Myocyte (in vitro differentiated cells): ENCODE results near the gene RBFOX1. TPM values are rescaled to one million over a fixed set of nuclear protein-coding genes. Genes with fewer than 3 reads are reported as not detected.

ENCODE experiments used
- DNase-seq: peaks from one replicate; pipeline ENCODE4 v3.0.0-alpha.2; 2012; ENCODE audit warnings: low read depth
- total RNA-seq: library from RNA; depleted of rRNA; stranded (reverse); fragments of >200 nt; gene quantifications from 2 replicates; pipeline ENCODE4 v1.2.3, GENCODE V29; 2014

Gene RBFOX1
- total RNA-seq, 1 donor from 2014 or later = 58.7 TPM

DNA sequence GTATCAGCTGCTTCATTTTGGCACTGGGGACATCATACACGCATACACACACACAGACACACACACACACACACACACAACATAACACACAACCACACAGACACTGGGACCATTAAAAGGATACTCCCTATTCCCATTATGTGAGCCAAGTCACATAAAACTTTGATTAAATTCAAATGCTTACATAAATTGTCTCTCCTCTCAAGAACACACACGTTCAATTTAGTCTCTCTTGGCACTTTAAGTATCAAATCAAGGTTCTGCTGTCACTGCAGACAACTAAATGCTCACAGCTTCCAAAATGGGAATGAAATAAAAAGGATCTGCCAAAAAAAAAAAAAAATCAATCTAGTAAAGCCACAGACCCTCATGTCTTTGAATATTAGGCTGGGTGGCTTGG lies 184.9 kb downstream of the RBFOX1 start:
- DNase-seq = no peak

GRCh38 chr16:7518158-7518557 lies 185.5 kb downstream of the RBFOX1 start:
- DNase-seq = no peak

- DNase-seq = no peak
Observed at GRCh38 chr16:7521834-7522233, 189.2 kb downstream of the RBFOX1 start.

DNA sequence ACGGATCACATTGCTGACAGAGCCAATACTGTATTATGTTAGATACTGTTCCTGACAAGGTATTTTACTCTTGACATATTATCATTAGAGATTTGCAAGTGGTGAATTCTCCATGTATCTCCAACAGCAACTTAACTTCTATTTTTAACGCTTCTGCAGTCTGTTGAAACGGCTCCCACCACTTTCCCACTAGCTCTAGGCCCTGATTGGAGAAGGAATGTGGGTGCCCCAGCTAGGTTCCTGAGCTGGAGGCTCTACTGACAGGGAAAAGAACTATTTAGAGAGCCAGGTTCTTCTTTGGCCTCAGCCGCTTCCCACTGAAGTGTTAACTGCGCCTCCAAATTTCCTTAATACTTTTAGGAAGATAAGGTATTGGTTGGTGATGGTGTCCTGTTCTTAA lies 191.8 kb downstream of the RBFOX1 start:
- no peak for DNase-seq

- DNase-seq = no peak
Observed at GRCh38 chr16:7526736-7527135, 194.1 kb downstream of the RBFOX1 start.

- no peak for DNase-seq
Observed at GRCh38 chr16:7532534-7532933, 199.9 kb downstream of the RBFOX1 start.

DNA sequence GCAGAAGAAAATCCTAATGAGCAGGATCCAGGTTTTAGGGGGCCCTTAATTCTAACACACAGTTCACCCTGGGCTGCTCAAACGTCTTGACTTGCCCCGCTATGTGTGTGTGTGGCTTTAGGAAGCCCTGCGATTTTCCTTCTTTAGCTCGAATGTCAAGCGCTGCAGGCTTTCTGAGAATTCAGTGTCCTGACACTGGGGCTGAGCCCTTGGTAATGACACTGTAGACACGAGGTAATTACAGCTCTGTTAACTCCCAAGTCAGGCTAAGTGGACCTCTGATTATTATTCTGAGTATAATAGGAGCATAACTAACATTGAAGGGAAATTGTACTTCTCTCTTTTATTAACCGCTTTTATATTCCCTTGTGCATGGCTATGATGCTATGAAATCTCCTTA lies 202.1 kb downstream of the RBFOX1 start:
- no peak for DNase-seq

GRCh38 chr16:7541026-7541425 lies 208.4 kb downstream of the RBFOX1 start:
- no peak for DNase-seq

DNA sequence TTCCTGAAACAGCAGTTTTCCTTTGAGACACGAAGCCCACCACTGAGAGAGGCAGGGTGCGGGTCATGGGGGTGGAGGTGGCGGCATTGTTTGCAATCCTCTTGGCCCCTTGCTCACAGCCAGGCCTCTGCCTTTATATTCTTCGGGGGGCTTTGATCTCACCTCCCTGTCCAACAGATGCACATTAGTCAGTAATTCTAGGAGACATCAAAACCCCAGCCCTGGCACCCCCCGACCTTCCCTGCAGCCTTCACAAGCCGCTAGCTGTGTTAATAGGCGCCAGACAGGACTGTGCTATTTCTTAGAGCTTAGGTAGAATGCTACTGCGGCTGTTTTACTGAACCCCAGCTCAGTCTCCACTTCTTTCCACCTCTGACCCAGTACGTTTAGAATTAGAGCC lies 212.6 kb downstream of the RBFOX1 start:
- no peak for DNase-seq

DNA sequence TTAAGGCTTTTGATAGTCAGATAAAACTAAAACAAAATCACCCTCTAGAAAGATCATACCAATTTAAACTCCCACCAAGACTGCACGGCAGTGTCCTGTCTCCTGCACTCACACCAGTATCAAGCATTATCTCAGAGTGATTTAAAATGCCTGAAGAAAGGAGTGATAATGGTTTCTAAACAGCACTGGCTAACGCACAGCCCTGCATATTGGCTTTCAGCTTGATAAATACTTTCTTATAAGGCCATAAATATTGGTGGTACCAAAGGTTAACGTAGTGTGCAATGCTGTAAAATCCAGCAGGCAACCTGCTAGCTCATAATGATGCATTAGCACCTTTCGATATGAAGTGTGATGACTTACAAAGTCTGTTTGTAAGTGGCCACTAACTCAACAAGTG lies 214.3 kb downstream of the RBFOX1 start:
- DNase-seq = no peak

GRCh38 chr16:7547736-7548135 lies 215.1 kb downstream of the RBFOX1 start:
- DNase-seq = no peak

- peak; percentile 85 for DNase-seq
Observed at GRCh38 chr16:7548796-7549318, 216.2 kb downstream of the RBFOX1 start.

DNA sequence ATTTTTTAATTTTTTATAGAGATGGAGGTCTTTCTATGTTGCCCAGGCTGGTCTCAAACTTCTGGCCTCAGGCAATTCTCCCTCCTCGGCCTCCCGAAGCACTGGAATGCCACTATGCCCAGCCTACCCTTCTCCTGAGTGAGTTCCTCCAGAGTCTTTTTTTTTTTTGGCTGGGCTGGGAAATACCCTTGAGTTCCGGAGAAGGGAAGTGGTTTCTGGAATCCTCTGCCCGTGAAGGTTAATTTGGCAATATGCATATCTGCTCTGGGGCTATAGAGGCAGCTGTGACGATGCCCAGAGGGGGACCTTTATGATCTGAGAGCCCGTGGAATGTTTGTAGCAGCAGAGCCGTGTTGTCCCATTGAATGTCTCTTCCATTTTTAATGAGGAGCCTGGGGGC lies 217.5 kb downstream of the RBFOX1 start:
- no peak for DNase-seq

DNA sequence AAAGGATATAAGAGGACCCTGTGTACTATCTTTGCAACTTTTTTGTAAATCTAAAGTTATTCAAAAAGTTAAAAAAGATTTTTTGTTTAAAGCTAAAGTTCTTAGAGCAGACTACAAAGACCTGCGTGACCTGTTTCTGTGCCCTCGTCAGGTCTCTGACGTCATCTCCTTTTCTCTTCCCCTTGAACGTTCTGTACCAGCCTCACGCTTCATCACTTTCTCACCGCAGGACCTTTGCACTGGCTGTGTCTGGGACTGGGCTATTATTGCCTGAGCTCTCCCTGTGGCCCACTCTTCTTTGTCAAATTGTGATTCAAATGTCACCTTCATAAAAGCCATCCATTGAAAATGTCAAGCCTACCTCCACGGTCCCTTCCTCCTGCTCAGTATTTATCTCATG lies 222.8 kb downstream of the RBFOX1 start:
- DNase-seq = no peak

- no peak for DNase-seq
Observed at GRCh38 chr16:7561908-7562405, 229.3 kb downstream of the RBFOX1 start.

- DNase-seq = no peak
Observed at GRCh38 chr16:7566360-7566759, 233.7 kb downstream of the RBFOX1 start.

GRCh38 chr16:7571366-7571765 lies 238.7 kb downstream of the RBFOX1 start:
- DNase-seq = no peak

- peak; percentile 16 for DNase-seq
Observed at GRCh38 chr16:7577588-7577987, 244.9 kb downstream of the RBFOX1 start.

DNA sequence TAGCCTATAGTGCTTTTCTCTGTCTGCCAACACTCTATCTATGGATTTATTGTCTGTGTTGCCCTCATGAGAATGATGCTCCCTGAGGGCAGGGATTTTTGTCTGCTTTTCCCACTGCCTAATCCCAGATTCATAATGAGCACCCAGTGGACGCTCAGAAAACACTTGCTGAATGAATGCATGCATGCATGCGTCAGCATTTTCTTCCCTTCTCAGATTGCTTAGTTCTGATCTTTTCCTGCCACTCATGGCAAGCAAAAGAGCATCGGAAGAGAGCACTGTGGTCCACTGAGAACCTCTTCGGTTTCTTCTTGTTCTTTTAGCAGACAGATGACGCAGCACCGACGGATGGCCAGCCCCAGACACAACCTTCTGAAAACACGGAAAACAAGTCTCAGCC lies 246.8 kb downstream of the RBFOX1 start:
- DNase-seq = no peak

DNA sequence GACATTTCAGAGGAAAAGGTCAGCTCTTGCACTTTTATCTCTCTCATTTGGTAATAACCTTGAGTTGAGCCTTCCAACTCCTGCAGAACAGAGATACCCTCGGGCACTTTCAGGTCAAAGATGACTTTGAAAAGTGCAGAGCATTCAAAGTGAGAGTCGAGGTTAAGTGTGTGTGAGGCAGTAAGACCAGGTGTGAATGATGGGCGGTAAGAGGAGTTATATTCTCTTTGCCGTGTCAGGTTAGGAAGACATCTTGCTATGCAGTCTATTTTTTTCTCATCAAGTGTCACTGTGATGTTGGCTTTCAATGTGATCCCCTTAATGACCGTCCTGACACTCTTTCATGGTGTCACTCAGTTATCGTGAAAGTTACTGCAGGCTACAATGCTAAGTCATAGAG lies 248.5 kb downstream of the RBFOX1 start:
- no peak for DNase-seq

DNA sequence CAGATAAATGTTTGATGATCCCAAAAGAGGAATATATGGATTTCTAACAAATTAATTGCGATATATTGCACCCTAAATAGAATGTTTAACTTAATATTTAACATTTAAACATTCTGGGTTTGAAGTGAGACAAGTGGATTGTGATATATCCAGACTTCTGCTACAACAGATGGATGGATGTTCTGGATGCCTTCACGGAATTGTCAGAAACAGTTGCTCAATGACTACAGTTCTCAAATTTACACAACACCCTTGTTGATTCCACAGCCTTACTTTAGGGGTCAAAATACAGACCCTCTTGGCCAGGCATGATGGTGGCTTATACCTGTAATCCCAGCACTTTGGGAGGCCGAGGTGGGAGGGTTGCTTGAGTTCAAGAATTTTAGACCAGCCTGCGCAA lies 250.8 kb downstream of the RBFOX1 start:
- DNase-seq = no peak

DNA sequence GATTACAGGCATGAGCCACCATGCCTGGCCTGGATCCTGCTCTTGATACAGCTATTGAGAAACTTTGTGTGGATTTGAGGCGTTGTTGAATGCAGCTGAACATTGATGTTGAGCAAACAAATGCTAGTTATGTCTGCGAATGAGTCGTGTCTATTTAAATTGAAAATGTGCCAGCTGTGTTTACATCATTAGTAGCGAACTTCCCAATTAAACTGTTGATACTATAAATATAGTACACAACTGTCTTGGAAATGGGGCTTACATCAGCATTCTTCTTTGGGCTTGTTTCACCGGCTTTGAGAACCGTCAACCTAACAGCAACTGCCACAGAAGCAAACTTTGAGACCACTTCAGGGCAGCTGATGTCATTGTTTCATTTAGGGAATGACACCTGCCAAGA lies 251.9 kb downstream of the RBFOX1 start:
- peak; percentile 44 for DNase-seq

GRCh38 chr16:7585705-7586104 lies 253.1 kb downstream of the RBFOX1 start:
- DNase-seq = no peak

DNA sequence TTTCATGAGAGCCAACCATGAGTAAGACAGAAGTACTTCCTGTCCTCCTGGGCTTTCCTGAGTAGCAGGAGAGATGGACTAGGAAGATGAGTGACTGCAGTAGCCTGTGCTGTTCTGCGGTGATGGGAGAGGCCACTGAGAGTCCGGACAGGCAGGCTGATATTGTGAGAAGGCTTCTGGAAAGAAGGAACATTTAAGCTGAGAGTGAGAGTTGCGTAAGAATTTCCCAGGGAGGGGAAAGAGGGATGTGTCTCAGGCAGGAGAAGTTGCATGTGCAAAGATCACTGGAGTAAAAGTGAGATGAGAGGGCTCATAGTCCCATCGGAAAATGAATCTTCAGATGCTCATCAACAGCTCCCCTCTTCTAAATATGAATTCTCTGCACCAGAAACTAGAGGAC lies 258.3 kb downstream of the RBFOX1 start:
- DNase-seq = no peak
